Caco-2 (cell line): ENCODE data around the gene IQCC. TPM values are rescaled to one million over a fixed set of nuclear protein-coding genes. Genes with fewer than 3 reads are reported as not detected.

Experiments used
- BruUV-seq: library from RNA; stranded (reverse); fragments of 400-500 nt; replicated peaks from 2 replicates; lab custom pipeline; 2021; lab: Mats Ljungman, UMichigan
- CTCF ChIA-PET: fragments of 300-600 bp; sonication (Branson Sonifier 250); formaldehyde crosslinking; loops from one replicate; lab custom pipeline; 2022; ENCODE audit warnings: antibody characterized with exemption; lab: Charles Lee
- POLR2A ChIA-PET: fragments of 300-600 bp; sonication (Branson Sonifier 250); formaldehyde crosslinking; loops from one replicate; lab custom pipeline; 2022; ENCODE audit warnings: antibody characterized with exemption; lab: Charles Lee
- DNase-seq, 2 experiments: peaks; one replicate each; pipeline versions ENCODE4 v3.0.0 to v3.0.0-alpha.2; 2020 to 2022
- H3K27me3 ChIP-seq: replicated peaks from 2 replicates; pipeline ENCODE4 v1.6.0; 2011; ENCODE audit warnings: low read length; ENCODE audit not compliant: control insufficient read depth, insufficient read depth
- H3K36me3 ChIP-seq: 2 replicates; pipeline ENCODE4 v1.5.1; 2011; ENCODE audit warnings: low read length; ENCODE audit not compliant: control insufficient read depth, insufficient read depth
- H3K4me1 ChIP-seq: fragments of 250-450 bp; sonication (Bioruptor Pico); 2 replicates; pipeline ENCODE4 v1.5.1; 2020; ENCODE audit warnings: mild to moderate bottlenecking
- H3K4me3 ChIP-seq: 2 replicates; pipeline ENCODE4 v1.5.1; 2011; ENCODE audit warnings: low read depth, mild to moderate bottlenecking, control low read depth, low read length
- H3K9me3 ChIP-seq: fragments of 250-450 bp; sonication (Bioruptor Pico); 2 replicates; pipeline ENCODE4 v1.5.1; 2020; ENCODE audit warnings: mild to moderate bottlenecking, moderate library complexity
- H3K27ac Mint-ChIP-seq: one replicate; pipeline ENCODE4 v1.8.0; 2022; ENCODE audit warnings: mixed read lengths; ENCODE audit not compliant: unreplicated experiment
- H3K27me3 Mint-ChIP-seq: one replicate; pipeline ENCODE4 v1.8.0; 2022; ENCODE audit warnings: mixed read lengths; ENCODE audit not compliant: insufficient read depth, unreplicated experiment
- H3K36me3 Mint-ChIP-seq: one replicate; pipeline ENCODE4 v1.8.0; 2022; ENCODE audit warnings: mild to moderate bottlenecking, mixed read lengths; ENCODE audit not compliant: insufficient read depth, unreplicated experiment
- H3K4me1 Mint-ChIP-seq: one replicate; pipeline ENCODE4 v1.8.0; 2022; ENCODE audit warnings: low read depth, mixed read lengths; ENCODE audit not compliant: unreplicated experiment
- H3K4me3 Mint-ChIP-seq: one replicate; pipeline ENCODE4 v1.8.0; 2022; ENCODE audit warnings: mild to moderate bottlenecking, moderate library complexity, mixed read lengths; ENCODE audit not compliant: unreplicated experiment
- H3K9me3 Mint-ChIP-seq: one replicate; pipeline ENCODE4 v1.8.0; 2022; ENCODE audit warnings: mixed read lengths; ENCODE audit not compliant: unreplicated experiment
- CTCF ChIP-seq, 2 experiments: fragments of 200-600 bp in 1 of 2; IDR thresholded peaks; 1 replicate in 1 of 2; 2 replicates in 1 of 2; pipeline versions ENCODE4 v1.5.1 to v1.8.0; 2011 to 2022; ENCODE audit warnings: antibody characterized with exemption in 1 of 2, control low read depth in 1 of 2, inconsistent platforms in 1 of 2, low read depth in 1 of 2, low read length in 1 of 2, mild to moderate bottlenecking in 1 of 2, moderate library complexity in 1 of 2; ENCODE audit not compliant: insufficient read depth in 1 of 2, severe bottlenecking in 1 of 2, unreplicated experiment in 1 of 2
- intact Hi-C: fragments of 100-400 bp; cut with micrococcal nuclease; formaldehyde crosslinking; loops from one replicate; pipeline ENCODE4 v1.10.0; 2022; ENCODE audit not compliant: unreplicated experiment
- total RNA-seq: library from RNA; stranded (reverse); gene quantifications from 2 replicates; pipeline ENCODE4 v1.2.3, GENCODE V29; 2022

IQCC gene
- total RNA-seq, 1 experiment from 2014 or later = 3.4 TPM

GRCh38 chr1:32197837-32198236 lies 7.6 kb upstream of the IQCC start:
- Histone ChIP-seq H3K4me3 (no peak overlapping the region), H3K4me1 (peaks cover 4% of the 10 kb centered on the region; the same call in 1 of the 2 replicates), H3K27me3 (no peaks in the 10 kb centered on the region), H3K9me3 (no peaks in the 10 kb centered on the region), H3K36me3 (no peaks in the 10 kb centered on the region)
- BruUV-seq = no TSS peak
- TF ChIP-seq CTCF (IDR thresholded peaks at IDR 0.05; ENCODE audit: insufficient read depth in 1 of 2, low read depth in 1 of 2, low read length in 1 of 2, severe bottlenecking in 1 of 2, unreplicated experiment in 1 of 2) = no peak
- ChIA-PET CTCF (interaction anchor here (0.7 kb wide), 1 partner anchor 409 kb away, joined by 3 read pairs; no protein-coding TSS in a partner anchor), POLR2A (no interaction called here)
- H3K27me3 Mint-ChIP-seq = no peaks in the 10 kb centered on the region
- no peak for DNase-seq
- H3K9me3 Mint-ChIP-seq = no peaks in the 10 kb centered on the region
- no peak overlapping the region for H3K27ac Mint-ChIP-seq
- no peaks in the 10 kb centered on the region for H3K4me1 Mint-ChIP-seq
- intact Hi-C loops = no loop called here
- peaks cover 47% of the 10 kb centered on the region for H3K36me3 Mint-ChIP-seq
- H3K4me3 Mint-ChIP-seq = no peak overlapping the region

GRCh38 chr1:32198237-32199042 lies 7.0 kb upstream of the IQCC start:
- no peak for DNase-seq
- intact Hi-C loops = no loop called here
- CTCF ChIA-PET = no interaction called here
- H3K4me3 Mint-ChIP-seq = no peak overlapping the region
- H3K36me3 Mint-ChIP-seq = peaks cover 42% of the 10 kb centered on the region
- no peaks in the 10 kb centered on the region for H3K27me3 ChIP-seq
- no peaks in the 10 kb centered on the region for H3K4me1 Mint-ChIP-seq
- no peak overlapping the region for H3K27ac Mint-ChIP-seq
- no peaks in the 10 kb centered on the region for H3K36me3 ChIP-seq
- no peaks in the 10 kb centered on the region for H3K9me3 Mint-ChIP-seq
- POLR2A ChIA-PET = no interaction called here
- no peak overlapping the region for H3K4me3 ChIP-seq
- H3K27me3 Mint-ChIP-seq = no peaks in the 10 kb centered on the region
- H3K4me1 ChIP-seq = peaks cover 4% of the 10 kb centered on the region; the same call in 1 of the 2 replicates
- BruUV-seq = no TSS peak
- H3K9me3 ChIP-seq = no peaks in the 10 kb centered on the region
- no peak for TF ChIP-seq CTCF (IDR thresholded peaks at IDR 0.05; ENCODE audit: insufficient read depth in 1 of 2, low read depth in 1 of 2, low read length in 1 of 2, severe bottlenecking in 1 of 2, unreplicated experiment in 1 of 2)

- Histone ChIP-seq H3K4me1 (peaks cover 4% of the 10 kb centered on the region; the same call in 1 of the 2 replicates), H3K9me3 (no peaks in the 10 kb centered on the region), H3K36me3 (no peaks in the 10 kb centered on the region), H3K27me3 (no peaks in the 10 kb centered on the region), H3K4me3 (no peak overlapping the region)
- peaks cover 34% of the 10 kb centered on the region for H3K36me3 Mint-ChIP-seq
- H3K9me3 Mint-ChIP-seq = no peaks in the 10 kb centered on the region
- no peaks in the 10 kb centered on the region for H3K4me1 Mint-ChIP-seq
- intact Hi-C loops = no loop called here
- H3K4me3 Mint-ChIP-seq = no peak overlapping the region
- H3K27me3 Mint-ChIP-seq = no peaks in the 10 kb centered on the region
- H3K27ac Mint-ChIP-seq = no peak overlapping the region
- POLR2A ChIA-PET = interaction anchor here (0.6 kb wide), 1 partner anchor 38 kb away, joined by 5 read pairs; no protein-coding TSS in a partner anchor
- BruUV-seq = no TSS peak
- DNase-seq = no peak
- CTCF ChIA-PET = interaction anchor here (1.1 kb wide), 1 partner anchor 41 kb away, joined by 5 read pairs; no protein-coding TSS in a partner anchor
- no peak for TF ChIP-seq CTCF (IDR thresholded peaks at IDR 0.05; ENCODE audit: insufficient read depth in 1 of 2, low read depth in 1 of 2, low read length in 1 of 2, severe bottlenecking in 1 of 2, unreplicated experiment in 1 of 2)
These were observed 6.3 kb upstream of the IQCC start for GRCh38 chr1:32199043-32199716.
